HepG2 (cell line): ENCODE results near the gene EPN2. TPM values are rescaled to one million over a fixed set of nuclear protein-coding genes. Genes with fewer than 3 reads are reported as not detected.

Experiments used
- ATAC-seq: fragments of 200-7000 bp; cut with Tn5 transposase; 3 replicates; pipeline ENCODE4 v1.9.1; 2020; ENCODE audit warnings: mild to moderate bottlenecking, moderate library complexity
- BruUV-seq: library from RNA; stranded (reverse); fragments of 400-500 nt; replicated peaks from 2 replicates; lab custom pipeline; 2021; lab: Mats Ljungman, UMichigan
- CTCF ChIA-PET: fragments of 300-600 bp; formaldehyde crosslinking; extraction: SDS; loops from one replicate; lab custom pipeline; 2021; ENCODE audit warnings: low total read pairs, inconsistent platforms, low intra/inter-chr PET ratio; lab: Yijun Ruan, JAX
- POLR2A ChIA-PET: fragments of 350-600 bp; sonication (Branson Sonifier 250); formaldehyde crosslinking; loops from one replicate; lab custom pipeline; 2020; ENCODE audit warnings: antibody characterized with exemption, inconsistent platforms; lab: Yijun Ruan, JAX
- DNase-seq: peaks from one replicate; pipeline ENCODE4 v3.0.0-alpha.2; 2015; ENCODE audit warnings: low spot score
- FAIRE-seq: peaks from 3 replicates; lab custom pipeline; 2011; peaks lifted over from hg19 to GRCh38; lab: Jason Lieb, UNC
- H2AFZ ChIP-seq: one replicate; pipeline ENCODE4 v1.6.1; 2011; ENCODE audit warnings: low read length, inconsistent platforms
- H3K27ac ChIP-seq: fragments of 300-600 bp; 3 replicates; pipeline ENCODE4 v1.8.0; 2011; ENCODE audit warnings: mixed run types, mild to moderate bottlenecking, mixed read lengths, low read length, inconsistent platforms; ENCODE audit not compliant: insufficient read depth; ENCODE audit errors: extremely low read length
- H3K27me3 ChIP-seq, 2 experiments: fragments of 200-600 bp in 1 of 2; 2 replicates in 1 of 2; 3 replicates in 1 of 2; pipeline versions ENCODE4 v1.6.0 to v1.8.0; 2011; ENCODE audit warnings: low read length in 2 of 2, mild to moderate bottlenecking in 2 of 2, moderate library complexity in 2 of 2, inconsistent platforms in 1 of 2; ENCODE audit not compliant: insufficient read depth in 2 of 2, control insufficient read depth in 1 of 2
- H3K36me3 ChIP-seq, 2 experiments: fragments of 200-600 bp in 1 of 2; replicated peaks in 1 of 2; 2 replicates in 1 of 2; 3 replicates in 1 of 2; pipeline versions ENCODE4 v1.5.1 to v1.8.0; 2011; ENCODE audit warnings: low read length in 2 of 2, inconsistent platforms in 1 of 2; ENCODE audit not compliant: insufficient read depth in 2 of 2, control insufficient read depth in 1 of 2
- H3K4me1 ChIP-seq: 2 replicates; pipeline ENCODE4 v1.5.1; 2012; ENCODE audit warnings: low read length, inconsistent platforms; ENCODE audit not compliant: insufficient read depth
- H3K4me2 ChIP-seq: 2 replicates; pipeline ENCODE4 v1.6.0; 2011; ENCODE audit warnings: low read depth, low read length, inconsistent platforms
- H3K4me3 ChIP-seq, 3 experiments: fragments of 200-600 bp in 1 of 3; sonication (generic), shearing (Covaris generic) in 1 of 3; replicated peaks in 1 of 3; 2 replicates each; pipeline ENCODE4 v1.5.1; 2011 to 2016; ENCODE audit warnings: low read length in 3 of 3, inconsistent platforms in 2 of 3, low read depth in 2 of 3, mild to moderate bottlenecking in 2 of 3, control low read depth in 1 of 3, mixed read lengths in 1 of 3; ENCODE audit not compliant: insufficient read depth in 1 of 3
- H3K79me2 ChIP-seq: one replicate; pipeline ENCODE4 v1.6.1; 2011; ENCODE audit warnings: low read length, inconsistent platforms; ENCODE audit not compliant: insufficient read depth
- H3K9ac ChIP-seq: 2 replicates; pipeline ENCODE4 v1.6.0; 2011; ENCODE audit warnings: mild to moderate bottlenecking, low read depth, low read length, inconsistent platforms; ENCODE audit not compliant: insufficient read depth
- H3K9me3 ChIP-seq: 2 replicates; pipeline ENCODE4 v1.5.1; 2012; ENCODE audit warnings: mild to moderate bottlenecking, low read length
- H4K20me1 ChIP-seq: 2 replicates; pipeline ENCODE4 v1.6.0; 2011; ENCODE audit warnings: inconsistent platforms, mild to moderate bottlenecking, low read length, moderate library complexity; ENCODE audit not compliant: insufficient read depth
- CBFB ChIP-seq: sonication (generic); formaldehyde crosslinking; IDR thresholded peaks from 2 replicates; pipeline ENCODE4 v1.4.0; 2020; ENCODE audit warnings: missing genetic modification reagents
- GPBP1L1 ChIP-seq: sonication (generic); formaldehyde crosslinking; IDR thresholded peaks from 2 replicates; pipeline ENCODE4 v1.5.0; 2020; ENCODE audit warnings: mild to moderate bottlenecking, missing genetic modification reagents
- GRHL1 ChIP-seq: sonication (generic); formaldehyde crosslinking; conservative IDR thresholded peaks from 2 replicates; pipeline ENCODE4 v1.8.0; 2022; ENCODE audit warnings: missing genetic modification reagents
- HMGXB3 ChIP-seq: sonication (generic); formaldehyde crosslinking; IDR thresholded peaks from 2 replicates; pipeline ENCODE4 v1.4.0; 2020; ENCODE audit warnings: missing genetic modification reagents, borderline replicate concordance
- RNF2 ChIP-seq: fragments of 450-650 bp; conservative IDR thresholded peaks from 2 replicates; pipeline ENCODE4 v1.6.1; 2016; ENCODE audit warnings: low read depth
- SRSF9 ChIP-seq: fragments of 200-400 bp; formaldehyde crosslinking; IDR thresholded peaks from 2 replicates; pipeline ENCODE4 v1.6.1; 2018; ENCODE audit warnings: borderline replicate concordance, mild to moderate bottlenecking, low read depth, low read length; ENCODE audit not compliant: insufficient read depth, poor library complexity, severe bottlenecking
- ZBTB46 ChIP-seq: sonication (generic); formaldehyde crosslinking; IDR thresholded peaks from 2 replicates; pipeline ENCODE4 v1.4.0; 2020; ENCODE audit warnings: mild to moderate bottlenecking, missing genetic modification reagents, borderline replicate concordance
- ZNF136 ChIP-seq: sonication (generic); formaldehyde crosslinking; IDR thresholded peaks from 2 replicates; pipeline ENCODE4 v1.8.1; 2022; ENCODE audit warnings: low read depth, mild to moderate bottlenecking, moderate library complexity, missing genetic modification reagents
- ZNF496 ChIP-seq: sonication (generic); formaldehyde crosslinking; IDR thresholded peaks from 2 replicates; pipeline ENCODE4 v1.8.1; 2023; ENCODE audit warnings: mild to moderate bottlenecking, moderate library complexity, missing genetic modification reagents; ENCODE audit not compliant: insufficient replicate concordance
- ZNF576 ChIP-seq: sonication (generic); formaldehyde crosslinking; IDR thresholded peaks from 2 replicates; pipeline ENCODE4 v1.4.0; 2020; ENCODE audit warnings: mild to moderate bottlenecking, missing genetic modification reagents
- ZNF598 ChIP-seq: sonication (generic); formaldehyde crosslinking; IDR thresholded peaks from 2 replicates; pipeline ENCODE4 v1.5.1; 2020; ENCODE audit warnings: mild to moderate bottlenecking, missing genetic modification reagents, borderline replicate concordance
- WGBS: methylation state at CpG from one replicate; pipeline ENCODE4 v1.1.6; 2017; ENCODE audit warnings: low lambda C conversion rate; 5-methylcytosine and 5-hydroxymethylcytosine counted together
- in situ Hi-C: cut with HindIII; loops from 2 replicates; pipeline ENCODE4 v1.10.0; 2017; ENCODE audit warnings: low pct_unique_long_range_greater_than_20kb; ENCODE audit not compliant: extremely low pct_ligation_motif_present
- intact Hi-C: fragments of 100-400 bp; cut with micrococcal nuclease; formaldehyde crosslinking; loops from one replicate; pipeline ENCODE4 v1.10.0; 2022; ENCODE audit not compliant: unreplicated experiment
- polyA plus RNA-seq, 8 experiments: library from polyadenylated mRNA; depleted of rRNA in 3 of 8; stranded (reverse) in 7 of 8; unstranded in 1 of 8; fragments of >200 nt; fragmentation: Illumina TruSeq in 4 of 8; extraction: Trizol in 4 of 8; gene quantifications; 2 replicates each; pipeline versions ENCODE4 v1.2.1 to v1.2.3, GENCODE V29; 2011 to 2016; ENCODE audit warnings: low read depth in 4 of 8, missing spikeins in 1 of 8, mixed read lengths in 1 of 8; ENCODE audit not compliant: insufficient read depth in 1 of 8
- total RNA-seq, 5 experiments: library from RNA; depleted of rRNA; stranded (reverse); fragments of >200 nt; fragmentation: Illumina TruSeq; extraction: Trizol; gene quantifications; 2 replicates each; pipeline ENCODE4 v1.2.3, GENCODE V29; 2016; ENCODE audit warnings: low read depth in 1 of 5

EPN2 gene
- total and polyA plus RNA-seq, 2 of the 13 experiments (the other 11 are each of a cell fraction or from before 2014, with no cell fraction given) = 7.8 to 19.2 TPM

GRCh38 chr17:19310151-19310550 is 73.0 kb downstream of the EPN2 start:
- Histone ChIP-seq H3K27me3 (no peaks in the 10 kb centered on the region), H3K4me2 (no peak overlapping the region), H3K79me2 (no peaks in the 10 kb centered on the region), H3K9ac (no peak overlapping the region), H3K4me3 (no peak overlapping the region), H3K4me1 (peaks cover 20% of the 10 kb centered on the region), H3K27ac (no peak overlapping the region), H4K20me1 (no peaks in the 10 kb centered on the region), H3K9me3 (no peaks in the 10 kb centered on the region), H3K36me3 (peaks cover 16 to 40% of the 10 kb centered on the region in 2 experiments), H2AFZ (no peak overlapping the region)
- intact Hi-C loops (no loop called here), in situ Hi-C loops (no loop called here)
- no TSS peak for BruUV-seq
- POLR2A ChIA-PET = interaction anchor here (2.0 kb wide), 1 partner anchor 28 kb away, joined by 5 read pairs; no protein-coding TSS in a partner anchor
- ATAC-seq (no peak), FAIRE-seq (no peak), DNase-seq (no peak)
- 95% methylated on average over 4 of the region's 4 CpGs for WGBS
- CTCF ChIA-PET = no interaction called here
- TF ChIP-seq GPBP1L1 (CRISPR knock-in tag) = no peak
- no peak for TF ChIP-seq CBFB
- TF ChIP-seq SRSF9 = no peak
- TF ChIP-seq ZNF576 = no peak
- TF ChIP-seq ZNF598 = no peak
- TF ChIP-seq ZNF496 (CRISPR knock-in tag) = no peak
- TF ChIP-seq ZBTB46 (CRISPR knock-in tag) = no peak
- no peak for TF ChIP-seq RNF2
- TF ChIP-seq GRHL1 = no peak
- no peak for TF ChIP-seq HMGXB3 (CRISPR knock-in tag)
- TF ChIP-seq ZNF136 (CRISPR knock-in tag) = no peak
